HEK293 (cell line): ENCODE measurements around the gene SMARCA2.
A peak's percentile ranks its signal among the peaks of the same experiment; 100 is the strongest.

Experiments
- GLI4 ChIP-seq: fragments of 450-650 bp; formaldehyde crosslinking; IDR thresholded peaks from 2 replicates; pipeline ENCODE4 v1.5.1; 2016; ENCODE audit warnings: missing biosample characterization, missing genetic modification characterization
- GLIS2 ChIP-seq: fragments of 450-650 bp; formaldehyde crosslinking; IDR thresholded peaks from 2 replicates; pipeline ENCODE4 v1.5.1; 2016; ENCODE audit warnings: missing biosample characterization, missing genetic modification characterization
- KLF16 ChIP-seq: fragments of 450-650 bp; formaldehyde crosslinking; IDR thresholded peaks from 2 replicates; pipeline ENCODE4 v1.5.1; 2017; ENCODE audit warnings: missing biosample characterization, missing genetic modification characterization
- ZBTB21 ChIP-seq: fragments of 450-650 bp; formaldehyde crosslinking; IDR thresholded peaks from 2 replicates; pipeline ENCODE4 v1.5.1; 2017; ENCODE audit warnings: missing biosample characterization, missing genetic modification characterization
- ZNF157 ChIP-seq: fragments of 450-650 bp; formaldehyde crosslinking; IDR thresholded peaks from 2 replicates; pipeline ENCODE4 v1.5.1; 2016; ENCODE audit warnings: missing biosample characterization, missing genetic modification characterization
- ZNF19 ChIP-seq: fragments of 450-650 bp; formaldehyde crosslinking; IDR thresholded peaks from 2 replicates; pipeline ENCODE4; 2016; ENCODE audit warnings: missing biosample characterization, missing genetic modification characterization, low read depth
- ZNF23 ChIP-seq: fragments of 450-650 bp; formaldehyde crosslinking; IDR thresholded peaks from 2 replicates; pipeline ENCODE4 v1.5.1; 2016; ENCODE audit warnings: missing biosample characterization, missing genetic modification characterization, borderline replicate concordance
- ZNF426 ChIP-seq: fragments of 450-650 bp; formaldehyde crosslinking; IDR thresholded peaks from 2 replicates; pipeline ENCODE4 v1.5.1; 2017; ENCODE audit warnings: missing biosample characterization, missing genetic modification characterization, mild to moderate bottlenecking, inconsistent platforms, moderate library complexity
- ZNF544 ChIP-seq: fragments of 450-650 bp; formaldehyde crosslinking; IDR thresholded peaks from 2 replicates; pipeline ENCODE4 v1.5.0; 2017; ENCODE audit warnings: missing biosample characterization, missing genetic modification characterization
- ZNF571 ChIP-seq: fragments of 450-650 bp; formaldehyde crosslinking; IDR thresholded peaks from 2 replicates; pipeline ENCODE4 v1.5.0; 2017; ENCODE audit warnings: missing biosample characterization, missing genetic modification characterization
- ZNF600 ChIP-seq: fragments of 450-650 bp; formaldehyde crosslinking; IDR thresholded peaks from 2 replicates; pipeline ENCODE4 v1.5.1; 2016; ENCODE audit warnings: missing biosample characterization, missing genetic modification characterization
- ZNF621 ChIP-seq: fragments of 450-650 bp; formaldehyde crosslinking; IDR thresholded peaks from 2 replicates; pipeline ENCODE4 v1.5.1; 2017; ENCODE audit warnings: missing biosample characterization, missing genetic modification characterization
- ZNF660 ChIP-seq: fragments of 450-650 bp; IDR thresholded peaks from 2 replicates; pipeline ENCODE4 v1.5.1; 2018; ENCODE audit warnings: missing biosample characterization, mild to moderate bottlenecking, missing genetic modification characterization
- ZNF777 ChIP-seq: fragments of 450-650 bp; formaldehyde crosslinking; IDR thresholded peaks from 2 replicates; pipeline ENCODE4 v1.5.1; 2017; ENCODE audit warnings: missing biosample characterization, missing genetic modification characterization, borderline replicate concordance
- ZNF785 ChIP-seq: fragments of 450-650 bp; formaldehyde crosslinking; IDR thresholded peaks from 2 replicates; pipeline ENCODE4 v1.5.1; 2016; ENCODE audit warnings: missing biosample characterization, missing genetic modification characterization
- ZSCAN30 ChIP-seq: fragments of 450-650 bp; IDR thresholded peaks from 2 replicates; pipeline ENCODE4 v1.5.1; 2018; ENCODE audit warnings: missing biosample characterization, mild to moderate bottlenecking, missing genetic modification characterization, moderate library complexity
- ZXDB ChIP-seq: fragments of 450-650 bp; formaldehyde crosslinking; IDR thresholded peaks from 2 replicates; pipeline ENCODE4 v1.5.1; 2016; ENCODE audit warnings: missing biosample characterization, missing genetic modification characterization
- TF ChIP-seq, protein P1 (sequence below): sonication (generic); formaldehyde crosslinking; IDR thresholded peaks from 2 replicates; pipeline ENCODE4 v1.8.1; 2022; ENCODE audit warnings: mild to moderate bottlenecking, moderate library complexity, missing genetic modification reagents
- TF ChIP-seq, protein P2 (sequence below): fragments of 450-650 bp; formaldehyde crosslinking; IDR thresholded peaks from 2 replicates; pipeline ENCODE4 v1.5.1; 2016; ENCODE audit warnings: missing biosample characterization, missing genetic modification characterization
- TF ChIP-seq, protein P3 (sequence below): fragments of 450-650 bp; formaldehyde crosslinking; IDR thresholded peaks from 2 replicates; pipeline ENCODE4 v1.5.1; 2016; ENCODE audit warnings: missing biosample characterization, missing genetic modification characterization
- TF ChIP-seq, protein P4 (sequence below): fragments of 450-650 bp; formaldehyde crosslinking; conservative IDR thresholded peaks from 2 replicates; pipeline ENCODE4 v1.5.1; 2016; ENCODE audit warnings: low read depth, missing biosample characterization, missing genetic modification characterization
- TF ChIP-seq, protein P5 (sequence below): fragments of 450-650 bp; formaldehyde crosslinking; IDR thresholded peaks from 2 replicates; pipeline ENCODE4 v1.5.1; 2016; ENCODE audit warnings: missing biosample characterization, missing genetic modification characterization
- TF ChIP-seq, protein P6 (sequence below): fragments of 450-650 bp; formaldehyde crosslinking; IDR thresholded peaks from 2 replicates; pipeline ENCODE4 v1.5.1; 2016; ENCODE audit warnings: missing biosample characterization, missing genetic modification characterization
- TF ChIP-seq, protein P7 (sequence below): fragments of 450-650 bp; formaldehyde crosslinking; IDR thresholded peaks from 2 replicates; pipeline ENCODE4 v1.5.1; 2017; ENCODE audit warnings: missing biosample characterization, missing genetic modification characterization

The SMARCA2 gene

DNA sequence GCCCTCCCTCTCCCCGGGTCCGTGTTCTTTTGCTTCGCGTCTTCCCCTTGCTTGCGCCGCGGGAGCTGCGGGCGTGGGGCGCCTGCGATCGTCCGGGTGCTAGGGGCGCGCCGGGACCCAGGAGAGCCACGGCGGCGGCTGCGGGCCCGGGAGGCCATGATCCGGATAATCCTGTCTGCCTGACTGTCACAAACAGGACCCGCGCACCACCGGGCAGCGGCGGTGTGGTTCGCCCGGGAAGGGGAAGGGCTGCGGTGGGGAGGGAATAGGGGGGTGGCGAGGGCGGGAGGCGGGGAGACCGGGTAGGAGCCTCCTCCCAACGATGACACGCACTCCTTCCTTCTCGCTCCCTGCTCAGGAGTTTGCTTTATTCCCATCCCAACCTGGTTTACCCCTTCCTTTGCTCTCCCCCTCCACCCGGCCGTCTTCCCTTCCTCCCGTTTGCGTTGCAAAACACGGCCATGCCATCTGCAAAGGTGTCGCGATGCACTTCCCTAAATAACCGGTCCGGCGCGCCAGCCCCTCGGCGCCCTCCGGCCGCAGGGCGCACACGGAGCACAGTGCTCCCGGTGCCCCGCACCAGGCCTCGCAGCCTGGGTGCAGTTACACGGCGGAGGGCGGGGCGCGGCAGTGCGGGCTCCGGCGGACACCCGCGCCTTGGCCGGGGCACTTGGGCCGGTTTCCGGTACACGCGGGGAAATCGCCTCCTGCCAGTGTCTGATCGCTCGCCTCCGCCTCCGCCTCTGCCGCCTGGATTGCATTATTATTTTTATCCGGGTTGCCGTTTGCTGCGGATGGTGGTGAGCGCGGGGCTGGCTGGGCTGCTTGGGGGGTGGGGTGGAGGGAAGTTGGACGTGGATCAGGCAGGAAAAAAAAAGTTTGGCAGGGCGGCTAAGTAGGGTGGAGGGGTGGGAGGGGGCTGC is 1.5 kb downstream of the SMARCA2 start (continued):
- no peak for TF ChIP-seq GLI4 (tag by site-specific recombination)
- TF ChIP-seq, protein P1, sequence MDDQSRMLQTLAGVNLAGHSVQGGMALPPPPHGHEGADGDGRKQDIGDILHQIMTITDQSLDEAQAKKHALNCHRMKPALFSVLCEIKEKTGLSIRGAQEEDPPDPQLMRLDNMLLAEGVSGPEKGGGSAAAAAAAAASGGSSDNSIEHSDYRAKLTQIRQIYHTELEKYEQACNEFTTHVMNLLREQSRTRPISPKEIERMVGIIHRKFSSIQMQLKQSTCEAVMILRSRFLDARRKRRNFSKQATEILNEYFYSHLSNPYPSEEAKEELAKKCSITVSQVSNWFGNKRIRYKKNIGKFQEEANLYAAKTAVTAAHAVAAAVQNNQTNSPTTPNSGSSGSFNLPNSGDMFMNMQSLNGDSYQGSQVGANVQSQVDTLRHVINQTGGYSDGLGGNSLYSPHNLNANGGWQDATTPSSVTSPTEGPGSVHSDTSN (CRISPR knock-in tag), result peak; percentile 46; the same call in 1 of the 2 replicates
- TF ChIP-seq ZNF544 (tag by site-specific recombination), result no peak
- TF ChIP-seq, protein P2, sequence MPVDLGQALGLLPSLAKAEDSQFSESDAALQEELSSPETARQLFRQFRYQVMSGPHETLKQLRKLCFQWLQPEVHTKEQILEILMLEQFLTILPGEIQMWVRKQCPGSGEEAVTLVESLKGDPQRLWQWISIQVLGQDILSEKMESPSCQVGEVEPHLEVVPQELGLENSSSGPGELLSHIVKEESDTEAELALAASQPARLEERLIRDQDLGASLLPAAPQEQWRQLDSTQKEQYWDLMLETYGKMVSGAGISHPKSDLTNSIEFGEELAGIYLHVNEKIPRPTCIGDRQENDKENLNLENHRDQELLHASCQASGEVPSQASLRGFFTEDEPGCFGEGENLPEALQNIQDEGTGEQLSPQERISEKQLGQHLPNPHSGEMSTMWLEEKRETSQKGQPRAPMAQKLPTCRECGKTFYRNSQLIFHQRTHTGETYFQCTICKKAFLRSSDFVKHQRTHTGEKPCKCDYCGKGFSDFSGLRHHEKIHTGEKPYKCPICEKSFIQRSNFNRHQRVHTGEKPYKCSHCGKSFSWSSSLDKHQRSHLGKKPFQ (tag by site-specific recombination), result no peak
- TF ChIP-seq ZXDB (tag by site-specific recombination), result no peak
- TF ChIP-seq, protein P3, sequence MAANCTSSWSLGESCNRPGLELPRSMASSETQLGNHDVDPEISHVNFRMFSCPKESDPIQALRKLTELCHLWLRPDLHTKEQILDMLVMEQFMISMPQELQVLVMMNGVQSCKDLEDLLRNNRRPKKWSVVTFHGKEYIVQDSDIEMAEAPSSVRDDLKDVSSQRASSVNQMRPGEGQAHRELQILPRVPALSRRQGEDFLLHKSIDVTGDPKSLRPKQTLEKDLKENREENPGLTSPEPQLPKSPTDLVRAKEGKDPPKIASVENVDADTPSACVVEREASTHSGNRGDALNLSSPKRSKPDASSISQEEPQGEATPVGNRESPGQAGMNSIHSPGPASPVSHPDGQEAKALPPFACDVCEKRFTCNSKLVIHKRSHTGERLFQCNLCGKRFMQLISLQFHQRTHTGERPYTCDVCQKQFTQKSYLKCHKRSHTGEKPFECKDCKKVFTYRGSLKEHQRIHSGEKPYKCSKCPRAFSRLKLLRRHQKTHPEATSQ (tag by site-specific recombination), result no peak
- TF ChIP-seq ZNF19 (tag by site-specific recombination), result no peak
- TF ChIP-seq ZNF571 (tag by site-specific recombination), result no peak
- 0 out of 2 replicates have a peak, but pooled peaks have one; percentile 23 for TF ChIP-seq ZSCAN30 (tag by site-specific recombination)
- TF ChIP-seq, protein P4, sequence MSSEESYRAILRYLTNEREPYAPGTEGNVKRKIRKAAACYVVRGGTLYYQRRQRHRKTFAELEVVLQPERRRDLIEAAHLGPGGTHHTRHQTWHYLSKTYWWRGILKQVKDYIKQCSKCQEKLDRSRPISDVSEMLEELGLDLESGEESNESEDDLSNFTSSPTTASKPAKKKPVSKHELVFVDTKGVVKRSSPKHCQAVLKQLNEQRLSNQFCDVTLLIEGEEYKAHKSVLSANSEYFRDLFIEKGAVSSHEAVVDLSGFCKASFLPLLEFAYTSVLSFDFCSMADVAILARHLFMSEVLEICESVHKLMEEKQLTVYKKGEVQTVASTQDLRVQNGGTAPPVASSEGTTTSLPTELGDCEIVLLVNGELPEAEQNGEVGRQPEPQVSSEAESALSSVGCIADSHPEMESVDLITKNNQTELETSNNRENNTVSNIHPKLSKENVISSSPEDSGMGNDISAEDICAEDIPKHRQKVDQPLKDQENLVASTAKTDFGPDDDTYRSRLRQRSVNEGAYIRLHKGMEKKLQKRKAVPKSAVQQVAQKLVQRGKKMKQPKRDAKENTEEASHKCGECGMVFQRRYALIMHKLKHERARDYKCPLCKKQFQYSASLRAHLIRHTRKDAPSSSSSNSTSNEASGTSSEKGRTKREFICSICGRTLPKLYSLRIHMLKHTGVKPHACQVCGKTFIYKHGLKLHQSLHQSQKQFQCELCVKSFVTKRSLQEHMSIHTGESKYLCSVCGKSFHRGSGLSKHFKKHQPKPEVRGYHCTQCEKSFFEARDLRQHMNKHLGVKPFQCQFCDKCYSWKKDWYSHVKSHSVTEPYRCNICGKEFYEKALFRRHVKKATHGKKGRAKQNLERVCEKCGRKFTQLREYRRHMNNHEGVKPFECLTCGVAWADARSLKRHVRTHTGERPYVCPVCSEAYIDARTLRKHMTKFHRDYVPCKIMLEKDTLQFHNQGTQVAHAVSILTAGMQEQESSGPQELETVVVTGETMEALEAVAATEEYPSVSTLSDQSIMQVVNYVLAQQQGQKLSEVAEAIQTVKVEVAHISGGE (tag by site-specific recombination), result peak; percentile 25; the same call in 1 of the 2 replicates
- TF ChIP-seq ZNF157 (tag by site-specific recombination), result no peak
- no peak for TF ChIP-seq ZNF23 (tag by site-specific recombination)
- TF ChIP-seq, protein P5, sequence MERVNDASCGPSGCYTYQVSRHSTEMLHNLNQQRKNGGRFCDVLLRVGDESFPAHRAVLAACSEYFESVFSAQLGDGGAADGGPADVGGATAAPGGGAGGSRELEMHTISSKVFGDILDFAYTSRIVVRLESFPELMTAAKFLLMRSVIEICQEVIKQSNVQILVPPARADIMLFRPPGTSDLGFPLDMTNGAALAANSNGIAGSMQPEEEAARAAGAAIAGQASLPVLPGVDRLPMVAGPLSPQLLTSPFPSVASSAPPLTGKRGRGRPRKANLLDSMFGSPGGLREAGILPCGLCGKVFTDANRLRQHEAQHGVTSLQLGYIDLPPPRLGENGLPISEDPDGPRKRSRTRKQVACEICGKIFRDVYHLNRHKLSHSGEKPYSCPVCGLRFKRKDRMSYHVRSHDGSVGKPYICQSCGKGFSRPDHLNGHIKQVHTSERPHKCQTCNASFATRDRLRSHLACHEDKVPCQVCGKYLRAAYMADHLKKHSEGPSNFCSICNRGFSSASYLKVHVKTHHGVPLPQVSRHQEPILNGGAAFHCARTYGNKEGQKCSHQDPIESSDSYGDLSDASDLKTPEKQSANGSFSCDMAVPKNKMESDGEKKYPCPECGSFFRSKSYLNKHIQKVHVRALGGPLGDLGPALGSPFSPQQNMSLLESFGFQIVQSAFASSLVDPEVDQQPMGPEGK (tag by site-specific recombination), result peak; percentile 10
- peak; percentile 31; the same call in 1 of the 2 replicates for TF ChIP-seq KLF16 (tag by site-specific recombination)
- TF ChIP-seq ZNF777, result no peak
- peak; percentile 70; the same call in 1 of the 2 replicates for TF ChIP-seq GLIS2 (tag by site-specific recombination)
- TF ChIP-seq ZNF621 (tag by site-specific recombination), result no peak
- TF ChIP-seq, protein P6, sequence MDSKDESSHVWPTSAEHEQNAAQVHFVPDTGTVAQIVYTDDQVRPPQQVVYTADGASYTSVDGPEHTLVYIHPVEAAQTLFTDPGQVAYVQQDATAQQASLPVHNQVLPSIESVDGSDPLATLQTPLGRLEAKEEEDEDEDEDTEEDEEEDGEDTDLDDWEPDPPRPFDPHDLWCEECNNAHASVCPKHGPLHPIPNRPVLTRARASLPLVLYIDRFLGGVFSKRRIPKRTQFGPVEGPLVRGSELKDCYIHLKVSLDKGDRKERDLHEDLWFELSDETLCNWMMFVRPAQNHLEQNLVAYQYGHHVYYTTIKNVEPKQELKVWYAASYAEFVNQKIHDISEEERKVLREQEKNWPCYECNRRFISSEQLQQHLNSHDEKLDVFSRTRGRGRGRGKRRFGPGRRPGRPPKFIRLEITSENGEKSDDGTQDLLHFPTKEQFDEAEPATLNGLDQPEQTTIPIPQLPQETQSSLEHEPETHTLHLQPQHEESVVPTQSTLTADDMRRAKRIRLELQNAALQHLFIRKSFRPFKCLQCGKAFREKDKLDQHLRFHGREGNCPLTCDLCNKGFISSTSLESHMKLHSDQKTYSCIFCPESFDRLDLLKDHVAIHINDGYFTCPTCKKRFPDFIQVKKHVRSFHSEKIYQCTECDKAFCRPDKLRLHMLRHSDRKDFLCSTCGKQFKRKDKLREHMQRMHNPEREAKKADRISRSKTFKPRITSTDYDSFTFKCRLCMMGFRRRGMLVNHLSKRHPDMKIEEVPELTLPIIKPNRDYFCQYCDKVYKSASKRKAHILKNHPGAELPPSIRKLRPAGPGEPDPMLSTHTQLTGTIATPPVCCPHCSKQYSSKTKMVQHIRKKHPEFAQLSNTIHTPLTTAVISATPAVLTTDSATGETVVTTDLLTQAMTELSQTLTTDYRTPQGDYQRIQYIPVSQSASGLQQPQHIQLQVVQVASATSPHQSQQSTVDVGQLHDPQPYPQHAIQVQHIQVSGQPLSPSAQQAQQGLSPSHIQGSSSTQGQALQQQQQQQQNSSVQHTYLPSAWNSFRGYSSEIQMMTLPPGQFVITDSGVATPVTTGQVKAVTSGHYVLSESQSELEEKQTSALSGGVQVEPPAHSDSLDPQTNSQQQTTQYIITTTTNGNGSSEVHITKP (tag by site-specific recombination), result peak; percentile 86
- TF ChIP-seq ZNF785 (tag by site-specific recombination), result no peak
- no peak for TF ChIP-seq ZBTB21 (tag by site-specific recombination)
- TF ChIP-seq ZNF600 (tag by site-specific recombination), result peak; percentile 84
- TF ChIP-seq, protein P7, sequence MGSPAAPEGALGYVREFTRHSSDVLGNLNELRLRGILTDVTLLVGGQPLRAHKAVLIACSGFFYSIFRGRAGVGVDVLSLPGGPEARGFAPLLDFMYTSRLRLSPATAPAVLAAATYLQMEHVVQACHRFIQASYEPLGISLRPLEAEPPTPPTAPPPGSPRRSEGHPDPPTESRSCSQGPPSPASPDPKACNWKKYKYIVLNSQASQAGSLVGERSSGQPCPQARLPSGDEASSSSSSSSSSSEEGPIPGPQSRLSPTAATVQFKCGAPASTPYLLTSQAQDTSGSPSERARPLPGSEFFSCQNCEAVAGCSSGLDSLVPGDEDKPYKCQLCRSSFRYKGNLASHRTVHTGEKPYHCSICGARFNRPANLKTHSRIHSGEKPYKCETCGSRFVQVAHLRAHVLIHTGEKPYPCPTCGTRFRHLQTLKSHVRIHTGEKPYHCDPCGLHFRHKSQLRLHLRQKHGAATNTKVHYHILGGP (tag by site-specific recombination), result no peak
- no peak for TF ChIP-seq ZNF660
- no peak for TF ChIP-seq ZNF426 (tag by site-specific recombination)
